ENCODE results near the gene PPTC7. TPM values are rescaled to one million over a fixed set of nuclear protein-coding genes. Genes with fewer than 3 reads are reported as not detected.
"Not testable (repeated sequence)": the region's sequence is repeated elsewhere in the genome, so short reads cannot be mapped to it uniquely, and the experiment has no call there.

The PPTC7 gene
- total RNA-seq, 1 donor from 2014 or later = 13.9 TPM

- Mint-ChIP-seq H3K36me3 (ENCODE audit: low read depth) (peaks cover 5% of the 10 kb centered on the region), H3K4me3 (ENCODE audit: unreplicated experiment) (no peak overlapping the region), H3K9me3 (ENCODE audit: low read depth) (peaks cover 10% of the 10 kb centered on the region), H3K27me3 (ENCODE audit: low read depth) (no peaks in the 10 kb centered on the region), H3K27ac (ENCODE audit: unreplicated experiment) (no peak overlapping the region), H3K4me1 (ENCODE audit: low read depth) (peaks cover 24% of the 10 kb centered on the region)
- DNase-seq (ENCODE audit: low spot score) = no peak
- TF ChIP-seq CTCF (IDR thresholded peaks at IDR 0.05) = no peak
Observed at GRCh38 chr12:110568752-110569151, 14.4 kb downstream of the PPTC7 start.

GRCh38 chr12:110566993-110567392 lies 16.1 kb downstream of the PPTC7 start:
- no peak for DNase-seq (ENCODE audit: low spot score)
- no peak overlapping the region for H3K27ac Mint-ChIP-seq (ENCODE audit: unreplicated experiment)
- H3K4me3 Mint-ChIP-seq (ENCODE audit: unreplicated experiment) = no peak overlapping the region
- peaks cover 33% of the 10 kb centered on the region for H3K4me1 Mint-ChIP-seq (ENCODE audit: low read depth)
- TF ChIP-seq CTCF (IDR thresholded peaks at IDR 0.05) = no peak
- peaks cover 10% of the 10 kb centered on the region for H3K9me3 Mint-ChIP-seq (ENCODE audit: low read depth)
- H3K36me3 Mint-ChIP-seq (ENCODE audit: low read depth) = peaks cover 5% of the 10 kb centered on the region
- H3K27me3 Mint-ChIP-seq (ENCODE audit: low read depth) = no peaks in the 10 kb centered on the region

- no peak for DNase-seq (ENCODE audit: low spot score)
- TF ChIP-seq CTCF (IDR thresholded peaks at IDR 0.05) = no peak
- Mint-ChIP-seq H3K4me3 (ENCODE audit: unreplicated experiment) (no peak overlapping the region), H3K27ac (ENCODE audit: unreplicated experiment) (peak overlapping the region; percentile 77), H3K27me3 (ENCODE audit: low read depth) (no peaks in the 10 kb centered on the region), H3K4me1 (ENCODE audit: low read depth) (peaks cover 39% of the 10 kb centered on the region), H3K36me3 (ENCODE audit: low read depth) (peaks cover 5% of the 10 kb centered on the region), H3K9me3 (ENCODE audit: low read depth) (peaks cover 3% of the 10 kb centered on the region)
Observed at GRCh38 chr12:110565894-110566871, 16.9 kb downstream of the PPTC7 start.

GRCh38 chr12:110564471-110564991 lies 18.6 kb downstream of the PPTC7 start:
- Mint-ChIP-seq H3K36me3 (ENCODE audit: low read depth) (no peaks in the 10 kb centered on the region), H3K4me1 (ENCODE audit: low read depth) (peaks cover 47% of the 10 kb centered on the region), H3K27me3 (ENCODE audit: low read depth) (no peaks in the 10 kb centered on the region), H3K9me3 (ENCODE audit: low read depth) (no peaks in the 10 kb centered on the region), H3K27ac (ENCODE audit: unreplicated experiment) (no peak overlapping the region), H3K4me3 (ENCODE audit: unreplicated experiment) (no peak overlapping the region)
- TF ChIP-seq CTCF (IDR thresholded peaks at IDR 0.05) = no peak
- DNase-seq (ENCODE audit: low spot score) = no peak

- H3K4me3 Mint-ChIP-seq (ENCODE audit: unreplicated experiment) = no peak overlapping the region
Observed at GRCh38 chr12:110563702-110564470, 19.2 kb downstream of the PPTC7 start.

GRCh38 chr12:110562386-110562785 lies 20.7 kb downstream of the PPTC7 start:
- H3K4me3 Mint-ChIP-seq (ENCODE audit: unreplicated experiment); H3K27ac Mint-ChIP-seq (ENCODE audit: unreplicated experiment); H3K27me3 Mint-ChIP-seq (ENCODE audit: low read depth); DNase-seq (ENCODE audit: low spot score); H3K9me3 Mint-ChIP-seq (ENCODE audit: low read depth); H3K36me3 Mint-ChIP-seq (ENCODE audit: low read depth): not testable (repeated sequence)
- peaks cover 48% of the 10 kb centered on the region for H3K4me1 Mint-ChIP-seq (ENCODE audit: low read depth)

More at GRCh38 chr12:110563702-110564470, 19.2 kb downstream of the PPTC7 start:
- Mint-ChIP-seq H3K4me1 (ENCODE audit: low read depth) (peaks cover 47% of the 10 kb centered on the region), H3K9me3 (ENCODE audit: low read depth) (no peaks in the 10 kb centered on the region), H3K36me3 (ENCODE audit: low read depth) (no peaks in the 10 kb centered on the region), H3K27ac (ENCODE audit: unreplicated experiment) (peak overlapping the region; percentile 59), H3K27me3 (ENCODE audit: low read depth) (no peaks in the 10 kb centered on the region)
- TF ChIP-seq CTCF (IDR thresholded peaks at IDR 0.05) = no peak
- no peak for DNase-seq (ENCODE audit: low spot score)

All from chondrocyte (in vitro differentiated cells).